Epithelial cell of prostate (primary cell): ENCODE measurements around the gene PDE6A.
A peak's percentile ranks its signal among the peaks of the same experiment; 100 is the strongest.

Source experiments
- DNase-seq: peaks from one replicate; pipeline ENCODE4 v3.0.0-alpha.2; 2011; ENCODE audit warnings: low read depth, low spot score
- H3K27ac ChIP-seq: fragments of 450-650 bp; 2 replicates; pipeline ENCODE4 v1.5.1; 2017; ENCODE audit warnings: mild to moderate bottlenecking

Gene PDE6A

DNA sequence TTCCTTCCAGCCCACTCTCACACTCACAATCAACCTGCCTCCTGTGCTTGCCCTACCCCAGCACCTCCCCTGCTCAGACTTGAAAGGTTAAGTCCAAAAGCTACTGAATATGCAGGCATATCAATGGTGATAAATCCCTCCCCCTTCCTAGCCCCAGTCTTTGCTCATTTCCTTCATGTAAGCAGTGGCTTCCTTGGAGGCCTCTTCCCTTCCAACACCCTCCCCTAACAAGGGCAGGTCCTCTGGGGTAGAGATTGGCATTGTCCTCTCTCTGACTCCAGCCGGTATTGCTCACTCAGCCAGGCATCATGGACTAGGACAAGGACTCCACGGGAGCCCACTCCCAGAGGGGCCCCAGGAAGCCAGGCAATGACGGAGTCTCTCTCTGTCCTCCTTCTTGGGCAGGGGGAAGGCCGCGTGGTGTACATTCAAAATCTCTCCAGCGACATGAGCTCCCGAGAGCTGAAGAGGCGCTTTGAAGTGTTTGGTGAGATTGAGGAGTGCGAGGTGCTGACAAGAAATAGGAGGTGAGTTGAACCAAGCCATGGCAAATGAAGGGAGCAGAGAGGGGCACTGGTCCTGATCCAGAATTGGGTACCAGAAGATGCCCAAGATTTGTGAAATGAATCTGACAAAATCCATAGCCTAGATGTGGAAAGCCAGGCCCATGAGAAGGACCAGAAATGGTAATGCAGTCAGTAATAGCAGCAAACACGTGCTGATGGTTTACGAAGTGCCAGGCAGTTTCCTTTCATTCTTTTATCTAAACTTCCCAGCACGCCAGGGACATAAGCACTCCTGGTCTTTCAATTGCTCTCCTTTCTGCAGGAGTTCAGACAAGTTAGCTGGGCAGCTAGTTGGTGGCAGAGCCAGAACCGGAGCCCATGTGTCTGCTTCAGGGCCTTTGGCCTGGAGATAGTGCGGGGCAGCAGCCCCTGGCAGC lies 102.5 kb downstream of the PDE6A start:
- H3K27ac ChIP-seq, result no peak overlapping the region
- no peak for DNase-seq

DNA sequence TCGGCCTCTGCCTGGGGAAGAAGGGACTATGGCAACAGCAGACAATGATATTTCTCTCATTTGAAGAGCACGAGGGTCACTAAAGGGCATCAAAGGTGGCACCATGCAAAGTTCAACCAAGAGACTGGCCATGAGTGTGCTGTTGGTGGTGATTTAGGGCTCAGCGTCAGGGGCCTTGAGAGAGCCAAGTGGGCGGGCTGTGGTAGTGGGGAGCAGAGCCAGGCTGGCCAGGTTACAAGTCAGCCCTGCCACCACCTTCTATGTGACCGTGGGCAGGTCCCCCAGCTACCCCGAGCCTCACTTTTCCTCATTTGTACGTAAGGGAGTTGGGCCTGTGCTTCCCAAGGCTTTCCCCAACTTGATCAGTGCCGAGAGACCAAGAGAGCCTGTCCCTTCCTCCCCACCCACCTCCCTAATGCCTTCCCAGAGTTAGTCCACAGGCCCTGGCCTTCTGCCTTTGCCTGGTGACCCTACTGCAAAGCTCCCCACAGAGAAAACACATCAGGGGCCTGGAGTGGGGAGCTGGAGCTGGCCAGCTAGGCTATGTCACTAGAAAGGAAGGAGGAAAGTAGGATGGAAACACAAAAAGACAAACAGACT lies 104.3 kb downstream of the PDE6A start:
- H3K27ac ChIP-seq, result no peak overlapping the region
- DNase-seq, result no peak

GRCh38 chr5:149839761-149840160 lies 104.8 kb downstream of the PDE6A start:
- no peak for DNase-seq
- H3K27ac ChIP-seq, result no peak overlapping the region

DNA sequence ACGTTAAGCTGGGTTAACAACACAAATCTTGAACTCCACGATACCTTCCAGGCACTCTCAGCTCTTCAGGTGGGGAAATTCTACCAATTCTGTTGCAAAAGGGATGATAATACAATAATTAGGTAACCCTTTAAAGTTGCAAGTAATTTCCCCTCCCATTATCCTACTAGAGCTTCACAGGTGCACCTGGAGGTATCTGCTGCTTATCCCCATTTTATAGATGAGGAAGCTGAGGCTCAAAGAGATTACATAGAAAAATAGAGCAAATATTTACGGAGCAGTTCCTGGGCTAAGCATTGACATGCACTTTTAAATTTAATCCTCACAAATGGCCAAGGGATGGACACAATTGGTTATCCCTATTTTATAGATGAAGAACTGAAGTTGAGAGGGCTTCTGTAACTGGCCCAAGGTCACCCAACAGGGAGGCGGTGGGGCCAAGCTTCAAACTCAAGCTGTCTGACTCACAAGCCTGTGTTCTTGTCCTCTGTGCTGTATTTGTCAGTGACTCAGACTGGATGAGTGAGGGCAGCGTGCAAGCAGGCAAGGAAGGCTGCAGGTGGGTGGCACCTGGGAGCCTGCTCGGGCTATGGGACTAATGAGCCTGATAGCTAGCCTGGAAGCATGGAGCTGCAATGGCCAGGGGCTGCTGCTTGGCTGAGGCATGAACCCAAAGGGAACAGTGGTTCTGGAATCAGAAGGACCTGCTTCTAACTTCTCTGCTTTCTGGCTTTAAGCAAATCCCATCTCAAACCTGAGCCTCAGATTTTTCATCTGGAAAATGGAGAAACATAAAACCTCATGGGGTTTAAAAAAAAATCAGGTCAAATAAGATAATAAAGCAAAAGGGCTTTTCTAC lies 105.5 kb downstream of the PDE6A start:
- peak; percentile 80 for DNase-seq
- no peak overlapping the region for H3K27ac ChIP-seq

DNA sequence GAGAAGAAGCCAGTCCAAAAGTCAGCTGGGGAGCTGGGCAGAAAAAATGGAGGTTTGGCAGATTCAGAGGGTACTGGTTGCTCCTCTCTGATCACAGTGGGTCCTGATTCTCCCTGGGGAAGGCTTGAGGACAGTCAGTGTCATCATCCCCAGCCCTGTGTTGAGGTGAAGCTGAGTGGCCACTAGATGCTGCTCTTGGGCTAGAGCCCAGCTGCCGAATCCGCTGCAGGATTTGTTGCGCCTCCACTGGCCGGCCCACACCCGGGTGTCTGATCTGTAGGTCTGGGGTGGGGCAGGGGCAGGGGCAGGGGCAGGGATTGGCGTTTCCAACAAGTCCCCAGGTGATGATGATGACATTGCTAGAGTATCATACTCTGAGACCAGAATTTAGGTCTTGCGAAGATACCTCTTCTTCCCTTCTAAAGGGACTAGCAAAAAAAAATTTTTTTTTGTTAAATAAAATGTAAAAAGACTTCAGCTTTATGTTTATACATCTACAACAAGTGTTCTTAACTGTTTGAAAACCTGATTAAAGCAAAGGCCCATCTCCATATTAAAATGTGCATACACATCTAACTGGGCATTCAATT lies 106.8 kb downstream of the PDE6A start:
- H3K27ac ChIP-seq, result no peak overlapping the region
- DNase-seq, result peak; percentile 31

GRCh38 chr5:149836451-149837139 lies 108.0 kb downstream of the PDE6A start:
- DNase-seq, result no peak

GRCh38 chr5:149834246-149834855 lies 110.2 kb downstream of the PDE6A start:
- H3K27ac ChIP-seq, result no peak overlapping the region
- peak; percentile 54 for DNase-seq

More at GRCh38 chr5:149836451-149837139, 108.0 kb downstream of the PDE6A start:
- no peak overlapping the region for H3K27ac ChIP-seq

- DNase-seq, result no peak
- H3K27ac ChIP-seq, result no peak overlapping the region
Observed at GRCh38 chr5:149833116-149833827, 111.3 kb downstream of the PDE6A start.

DNA sequence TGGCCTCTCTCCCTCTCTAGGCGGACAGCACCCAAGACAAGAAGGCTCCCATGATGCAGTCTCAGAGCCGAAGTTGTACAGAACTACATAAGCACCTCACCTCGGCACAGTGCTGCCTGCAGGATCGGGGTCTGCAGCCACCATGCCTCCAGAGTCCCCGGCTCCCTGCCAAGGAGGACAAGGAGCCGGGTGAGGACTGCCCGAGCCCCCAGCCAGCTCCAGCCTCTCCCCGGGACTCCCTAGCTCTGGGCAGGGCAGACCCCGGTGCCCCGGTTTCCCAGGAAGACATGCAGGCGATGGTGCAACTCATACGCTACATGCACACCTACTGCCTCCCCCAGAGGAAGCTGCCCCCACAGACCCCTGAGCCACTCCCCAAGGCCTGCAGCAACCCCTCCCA lies 112.0 kb downstream of the PDE6A start:
- DNase-seq, result no peak
- no peak overlapping the region for H3K27ac ChIP-seq

- DNase-seq, result no peak
- no peak overlapping the region for H3K27ac ChIP-seq
Observed at GRCh38 chr5:149831492-149831891, 113.1 kb downstream of the PDE6A start.

DNA sequence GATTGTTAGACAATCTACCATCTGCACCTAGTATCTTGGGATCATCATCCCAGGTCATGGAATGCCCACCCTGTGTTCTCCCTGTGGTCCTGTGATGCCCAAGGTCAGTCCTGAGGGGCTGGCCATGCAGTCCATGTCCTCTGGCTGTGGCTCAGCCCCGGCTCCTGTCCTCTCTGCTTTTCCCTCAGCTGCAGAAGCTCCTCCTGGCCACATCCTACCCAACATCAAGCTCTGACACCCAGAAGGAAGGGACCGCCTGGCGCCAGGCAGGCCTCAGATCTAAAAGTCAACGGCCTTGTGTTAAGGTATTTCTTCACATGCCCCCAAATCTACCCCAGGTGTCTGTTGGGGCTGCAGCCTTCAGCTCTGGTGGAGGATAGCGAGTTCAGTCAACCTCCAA lies 114.0 kb downstream of the PDE6A start:
- no peak overlapping the region for H3K27ac ChIP-seq
- no peak for DNase-seq

GRCh38 chr5:149829954-149830353 lies 114.6 kb downstream of the PDE6A start:
- H3K27ac ChIP-seq, result no peak overlapping the region
- no peak for DNase-seq

DNA sequence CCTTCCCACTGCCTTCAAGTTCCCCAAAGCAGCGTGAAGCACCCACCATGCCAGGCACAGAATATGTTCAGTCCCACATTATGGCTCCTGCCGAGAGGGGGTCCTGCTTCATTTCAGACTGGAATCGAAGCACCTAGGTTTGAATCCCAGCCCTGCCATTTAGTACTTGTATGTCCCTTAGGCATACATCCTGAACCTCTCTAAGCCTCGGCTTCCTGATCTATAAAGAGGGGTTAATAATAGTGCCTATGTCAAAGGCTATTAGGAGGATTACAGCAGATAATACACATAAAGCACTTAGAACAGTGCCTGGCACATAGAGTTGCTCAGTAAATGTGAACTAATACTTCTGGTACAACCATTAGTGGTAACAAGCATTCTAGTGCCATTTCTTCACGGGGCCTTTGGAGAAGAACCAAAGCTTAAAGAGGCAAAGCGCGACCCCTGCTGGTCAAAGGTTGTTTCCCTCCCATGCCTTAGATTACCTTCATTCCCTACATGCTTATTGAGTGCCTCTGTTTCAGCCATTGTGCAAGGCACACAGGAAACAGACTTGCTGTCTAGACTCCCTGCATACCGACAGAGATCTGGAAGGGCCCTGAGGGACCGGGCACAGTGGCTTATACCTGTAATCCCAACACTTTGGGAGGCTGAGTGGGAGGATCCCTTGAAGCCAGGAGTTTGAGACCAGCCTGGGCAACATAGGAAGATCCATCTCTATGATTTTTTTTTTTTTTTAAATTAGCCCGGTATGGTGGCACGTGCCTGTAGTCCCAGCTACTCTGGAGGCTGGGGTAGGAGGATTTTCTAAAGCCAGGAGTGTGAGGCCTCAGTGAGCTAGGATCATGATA lies 116.2 kb downstream of the PDE6A start:
- H3K27ac ChIP-seq, result peak overlapping the region; percentile 25
- DNase-seq, result peak; percentile 74

GRCh38 chr5:149827546-149827945 lies 117.0 kb downstream of the PDE6A start:
- no peak for DNase-seq
- no peak overlapping the region for H3K27ac ChIP-seq

- no peak overlapping the region for H3K27ac ChIP-seq
- no peak for DNase-seq
Observed at GRCh38 chr5:149827086-149827485, 117.5 kb downstream of the PDE6A start.

- DNase-seq, result no peak
Observed at GRCh38 chr5:149826574-149826973, 118.0 kb downstream of the PDE6A start.

DNA sequence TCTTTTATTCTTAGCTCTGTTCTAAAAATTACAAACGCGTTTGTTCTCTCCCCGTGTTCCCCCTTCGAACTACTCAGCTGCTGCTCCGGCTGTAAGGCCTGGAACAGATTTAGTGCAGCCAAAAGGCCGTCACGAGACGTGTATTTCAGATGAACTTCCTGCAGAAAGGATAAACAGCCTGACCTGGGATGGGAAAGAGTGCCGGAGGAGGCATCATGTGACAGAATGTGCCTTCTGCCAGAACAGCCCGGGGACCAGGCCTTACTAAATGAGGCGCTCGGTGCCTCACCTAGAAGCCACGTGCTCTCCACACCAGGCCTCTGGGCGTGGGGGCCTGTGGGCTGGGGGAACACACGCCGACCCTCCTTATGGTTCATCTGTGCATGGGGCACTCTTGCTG lies 119.7 kb downstream of the PDE6A start:
- no peak for DNase-seq
- no peak overlapping the region for H3K27ac ChIP-seq

More at GRCh38 chr5:149826574-149826973, 118.0 kb downstream of the PDE6A start:
- no peak overlapping the region for H3K27ac ChIP-seq

DNA sequence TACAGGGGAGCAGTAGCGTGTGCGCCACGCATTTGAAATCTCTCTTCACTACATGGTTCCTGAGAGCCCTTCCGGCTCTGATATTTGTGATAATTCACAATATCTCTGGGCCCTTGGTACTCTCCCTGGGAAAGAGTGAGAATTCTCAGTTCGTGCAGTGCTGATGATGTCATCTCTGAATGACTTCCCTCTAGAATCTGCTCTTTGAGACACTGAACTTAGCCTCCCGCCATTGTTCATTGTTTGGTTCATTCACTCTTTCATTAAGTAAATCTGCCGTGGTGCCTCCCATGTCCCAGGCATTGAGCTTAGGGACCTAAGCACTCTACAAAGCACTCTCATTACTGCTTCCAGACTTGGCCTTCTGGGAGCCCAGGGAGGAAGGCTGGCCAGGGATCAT lies 120.5 kb downstream of the PDE6A start:
- no peak for DNase-seq
- H3K27ac ChIP-seq, result no peak overlapping the region
